Body of pancreas (tissue), 4 donors: ENCODE measurements around the gene DCANP1. TPM values are rescaled to one million over a fixed set of nuclear protein-coding genes. Genes with fewer than 3 reads are reported as not detected.

Experiments used
- ATAC-seq: fragments of 150-250 bp; one replicate; pipeline ENCODE4 v1.9.1; 2016
- DNase-seq, 4 donors: peaks; one replicate each; pipeline ENCODE4 v3.0.0-alpha.2; 2019
- H3K27ac ChIP-seq, 4 donors: fragments of 200-600 bp; sonication (generic); 1 replicate in 3 of 4; 2 replicates in 1 of 4; pipeline versions ENCODE4 v1.5.1 to v1.6.1; 2016 to 2019; ENCODE audit warnings: mild to moderate bottlenecking in 1 of 4, mixed read lengths in 1 of 4, moderate library complexity in 1 of 4
- H3K27me3 ChIP-seq, 2 donors: fragments of 200-600 bp; sonication (generic); one replicate each; pipeline ENCODE4 v1.6.0; 2016; ENCODE audit warnings: mild to moderate bottlenecking in 1 of 2
- H3K36me3 ChIP-seq, 2 donors: fragments of 200-600 bp; sonication (generic); replicated peaks in 1 of 2; 2 replicates each; pipeline ENCODE4 v1.5.1; 2016; ENCODE audit warnings: low read depth in 2 of 2; ENCODE audit not compliant: insufficient read depth in 1 of 2
- H3K4me1 ChIP-seq: fragments of 200-600 bp; sonication (generic); one replicate; pipeline ENCODE4 v1.6.0; 2016
- H3K4me3 ChIP-seq, 2 donors: fragments of 200-600 bp; sonication (generic); 1 replicate in 1 of 2; 2 replicates in 1 of 2; pipeline ENCODE4 v1.5.1; 2016 to 2019
- H3K9me3 ChIP-seq, 3 donors: fragments of 200-600 bp; sonication (generic); 1 replicate in 2 of 3; 2 replicates in 1 of 3; pipeline ENCODE4 v1.5.1; 2016
- POLR2A ChIP-seq, 3 donors: fragments of 450-650 bp; IDR thresholded peaks; one replicate each; pipeline ENCODE4 v1.6.1; 2016; ENCODE audit warnings: antibody characterized with exemption in 3 of 3, mild to moderate bottlenecking in 2 of 3
- WGBS, 2 donors: methylation state at CpG; one replicate each; pipeline ENCODE4 v1.1.5; 2017; 5-methylcytosine and 5-hydroxymethylcytosine counted together
- intact Hi-C: fragments of 100-400 bp; cut with DNase I; formaldehyde crosslinking; loops from one replicate; pipeline ENCODE4 v1.15.1; 2023
- total RNA-seq, 2 donors: library from RNA; depleted of rRNA; stranded (reverse); fragments of >200 nt; gene quantifications; one replicate each; pipeline ENCODE4 v1.1.0, GENCODE V29; 2016
- TF ChIP-seq, protein P1 (sequence below), 7 experiments: fragments of 450-650 bp in 4 of 7; fragments of 200-600 bp in 3 of 7; sonication (generic) in 3 of 7; IDR thresholded peaks; one replicate each; pipeline ENCODE4 v1.5.1; 2016 to 2019; ENCODE audit warnings: antibody characterized with exemption in 7 of 7

Gene DCANP1
- total RNA-seq, 2 donors from 2014 or later, result under 0.01 TPM; not detected in 1

DNA sequence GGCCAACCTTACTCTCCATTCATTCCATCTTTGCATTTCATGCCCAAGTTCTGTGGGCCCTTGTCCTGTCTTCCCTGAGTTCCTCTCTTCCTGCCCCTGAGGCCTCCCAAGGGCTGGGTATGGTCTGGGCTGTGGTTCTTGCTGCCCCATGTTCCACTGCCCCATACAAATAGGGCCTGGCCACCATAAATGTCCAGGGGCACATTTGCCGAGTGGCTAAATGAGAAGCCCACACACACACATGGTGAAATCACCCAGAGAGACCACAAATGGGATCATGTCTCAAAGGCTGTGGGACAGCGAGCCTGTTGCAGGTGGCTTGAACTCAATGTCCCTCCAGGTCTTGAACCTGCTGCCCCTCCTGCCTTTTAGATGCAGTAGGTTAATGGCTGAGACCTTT is 3.8 kb upstream of the DCANP1 start:
- ATAC-seq, result no peak
- H3K4me1 ChIP-seq, result no peaks in the 10 kb centered on the region
- no peak overlapping the region for H3K4me3 ChIP-seq
- H3K9me3 ChIP-seq, result no peaks in the 10 kb centered on the region
- H3K27ac ChIP-seq, result no peak overlapping the region
- H3K36me3 ChIP-seq, result no peaks in the 10 kb centered on the region
- DNase-seq, result no peak
- no peaks in the 10 kb centered on the region for H3K27me3 ChIP-seq
- no peak for TF ChIP-seq POLR2A (IDR thresholded peaks at IDR 0.05)
- TF ChIP-seq, protein P1, sequence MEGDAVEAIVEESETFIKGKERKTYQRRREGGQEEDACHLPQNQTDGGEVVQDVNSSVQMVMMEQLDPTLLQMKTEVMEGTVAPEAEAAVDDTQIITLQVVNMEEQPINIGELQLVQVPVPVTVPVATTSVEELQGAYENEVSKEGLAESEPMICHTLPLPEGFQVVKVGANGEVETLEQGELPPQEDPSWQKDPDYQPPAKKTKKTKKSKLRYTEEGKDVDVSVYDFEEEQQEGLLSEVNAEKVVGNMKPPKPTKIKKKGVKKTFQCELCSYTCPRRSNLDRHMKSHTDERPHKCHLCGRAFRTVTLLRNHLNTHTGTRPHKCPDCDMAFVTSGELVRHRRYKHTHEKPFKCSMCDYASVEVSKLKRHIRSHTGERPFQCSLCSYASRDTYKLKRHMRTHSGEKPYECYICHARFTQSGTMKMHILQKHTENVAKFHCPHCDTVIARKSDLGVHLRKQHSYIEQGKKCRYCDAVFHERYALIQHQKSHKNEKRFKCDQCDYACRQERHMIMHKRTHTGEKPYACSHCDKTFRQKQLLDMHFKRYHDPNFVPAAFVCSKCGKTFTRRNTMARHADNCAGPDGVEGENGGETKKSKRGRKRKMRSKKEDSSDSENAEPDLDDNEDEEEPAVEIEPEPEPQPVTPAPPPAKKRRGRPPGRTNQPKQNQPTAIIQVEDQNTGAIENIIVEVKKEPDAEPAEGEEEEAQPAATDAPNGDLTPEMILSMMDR (IDR thresholded peaks at IDR 0.05), result no peak
- 84 to 100% methylated on average over 2 of the region's 2 CpGs for WGBS, 2 donors
- intact Hi-C loops, result no loop called here

DNA sequence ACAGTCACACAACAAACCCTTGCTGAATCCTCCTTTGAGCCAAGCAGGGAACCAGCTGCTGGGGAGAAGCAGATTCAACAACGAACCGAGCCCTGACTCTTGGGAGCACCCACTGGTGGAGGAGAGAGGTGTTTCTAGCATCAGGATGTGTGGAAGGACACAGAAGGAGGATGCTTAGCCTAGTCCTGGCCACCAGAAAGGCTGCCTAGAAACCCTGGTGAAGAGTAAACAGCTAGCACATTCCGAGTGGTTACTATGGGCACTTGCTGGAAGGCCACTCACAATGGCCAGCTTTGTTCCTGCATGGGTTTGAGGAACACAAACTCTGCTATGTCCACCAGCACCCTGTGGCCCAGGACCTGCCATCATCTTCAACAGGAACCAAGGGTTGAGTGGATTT is 3.2 kb upstream of the DCANP1 start:
- DNase-seq (no peak), ATAC-seq (no peak)
- no peaks in the 10 kb centered on the region for H3K27me3 ChIP-seq
- H3K9me3 ChIP-seq, result no peaks in the 10 kb centered on the region
- intact Hi-C loops, result no loop called here
- no peaks in the 10 kb centered on the region for H3K4me1 ChIP-seq
- TF ChIP-seq POLR2A (IDR thresholded peaks at IDR 0.05), result no peak
- TF ChIP-seq, protein P1 (IDR thresholded peaks at IDR 0.05), result no peak
- WGBS, 2 donors, result 46 to 49% methylated on average over 3 of the region's 3 CpGs
- no peak overlapping the region for H3K4me3 ChIP-seq
- no peak overlapping the region for H3K27ac ChIP-seq
- H3K36me3 ChIP-seq, result no peaks in the 10 kb centered on the region

DNA sequence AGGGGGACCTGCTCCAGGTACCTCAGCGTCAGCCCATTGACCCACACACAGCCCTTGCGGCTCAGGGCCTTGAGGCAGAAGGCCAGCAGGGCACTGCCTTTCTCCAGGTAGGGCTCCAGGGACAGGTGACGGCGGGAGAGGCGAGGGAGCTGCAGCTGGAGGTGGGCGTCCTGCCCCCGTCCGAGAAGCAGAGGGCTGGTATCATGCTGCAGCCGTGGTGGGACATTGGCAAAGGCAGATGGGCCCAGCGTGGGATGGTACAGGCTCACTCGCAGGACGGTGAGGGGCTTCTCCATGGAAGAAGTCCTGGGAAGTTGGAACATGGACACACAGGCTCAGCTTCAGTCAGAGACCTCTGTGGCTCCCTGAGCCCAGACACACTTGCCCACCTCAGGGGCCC is 2.5 kb upstream of the DCANP1 start:
- 71 to 84% methylated on average over 8 to 11 of the region's 12 CpGs for WGBS, 2 donors

DNA sequence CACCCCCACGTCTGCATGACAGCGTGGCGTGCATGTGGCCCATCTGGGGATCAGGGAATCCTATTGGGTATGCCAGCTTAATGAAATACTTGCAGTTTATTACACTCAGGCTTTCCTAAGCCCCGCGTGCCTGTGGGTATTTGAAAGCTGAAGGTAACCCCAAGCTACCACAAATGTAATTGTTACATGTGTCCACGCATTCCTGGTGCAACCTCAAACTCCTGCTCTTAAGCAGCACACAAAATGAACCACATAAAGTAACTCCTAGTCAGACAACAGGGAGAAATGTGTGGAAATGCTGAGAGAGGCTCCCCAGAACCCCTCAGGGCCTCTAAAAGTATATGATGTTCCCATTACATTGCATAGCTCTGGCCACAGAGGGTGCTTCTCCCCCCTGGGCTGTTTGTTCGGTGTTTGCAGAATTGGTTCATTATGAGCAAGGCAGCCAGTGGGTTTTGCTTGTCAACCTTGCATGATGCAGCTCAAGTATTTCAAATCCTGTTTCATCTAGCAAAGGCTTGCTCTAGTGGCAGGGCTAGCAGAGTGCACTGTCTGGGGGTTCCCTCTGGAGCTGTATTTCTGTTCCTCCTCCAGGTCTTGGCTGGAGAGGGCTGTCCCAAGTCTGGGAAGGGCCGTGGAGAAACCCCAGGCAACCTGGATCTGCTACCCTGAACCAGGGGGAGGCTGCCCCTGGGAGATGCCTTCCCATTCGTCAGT is 1.8 kb upstream of the DCANP1 start:
- no peaks in the 10 kb centered on the region for H3K36me3 ChIP-seq
- WGBS, 2 donors, result 67 to 72% methylated on average over 8 to 9 of the region's 9 CpGs
- intact Hi-C loops, result no loop called here
- no peaks in the 10 kb centered on the region for H3K9me3 ChIP-seq
- DNase-seq, result no peak
- H3K27me3 ChIP-seq, result no peaks in the 10 kb centered on the region
- no peak overlapping the region for H3K4me3 ChIP-seq
- H3K4me1 ChIP-seq, result no peaks in the 10 kb centered on the region
- no peak for ATAC-seq
- no peak overlapping the region for H3K27ac ChIP-seq
- no peak for TF ChIP-seq POLR2A (IDR thresholded peaks at IDR 0.05)
- TF ChIP-seq, protein P1 (IDR thresholded peaks at IDR 0.05), result no peak

More for the DNA sequence above, 2.5 kb upstream of the DCANP1 start:
- intact Hi-C loops, result no loop called here
- Histone ChIP-seq H3K9me3 (no peaks in the 10 kb centered on the region), H3K36me3 (no peaks in the 10 kb centered on the region), H3K27ac (no peak overlapping the region), H3K4me1 (no peaks in the 10 kb centered on the region), H3K4me3 (no peak overlapping the region), H3K27me3 (no peaks in the 10 kb centered on the region)
- ATAC-seq, result no peak
- DNase-seq, result no peak
- no peak for TF ChIP-seq POLR2A (IDR thresholded peaks at IDR 0.05)
- TF ChIP-seq, protein P1 (IDR thresholded peaks at IDR 0.05), result no peak
